Measurements from ENCODE around the gene BAIAP2. TPM values are rescaled to one million over a fixed set of nuclear protein-coding genes. Genes with fewer than 3 reads are reported as not detected.

Gene BAIAP2
- total and polyA plus RNA-seq, 2 experiments from 2014 or later = 27.1 to 49.7 TPM

- H3K9me2 ChIP-seq (replicated peaks; ENCODE audit: insufficient read depth) = no peaks in the 10 kb centered on the region
- peaks cover 9% of the 10 kb centered on the region for H3K4me1 ChIP-seq (ENCODE audit: insufficient read depth)
- peaks cover 27% of the 10 kb centered on the region for H3K27me3 ChIP-seq
- no peaks in the 10 kb centered on the region for H3K9me3 ChIP-seq (ENCODE audit: low read depth)
- H3K79me2 ChIP-seq = no peaks in the 10 kb centered on the region
- H3K36me3 ChIP-seq (replicated peaks; ENCODE audit: insufficient read depth, low read depth) = no peaks in the 10 kb centered on the region
- H3K27ac ChIP-seq = no peak overlapping the region
- H4K20me1 ChIP-seq (ENCODE audit: insufficient read depth, poor library complexity, severe bottlenecking) = no peaks in the 10 kb centered on the region
- TF ChIP-seq EZH2 (IDR thresholded peaks at IDR 0.05; ENCODE audit: borderline replicate concordance) (no peak), EZH2phosphoT487 (IDR thresholded peaks at IDR 0.05; ENCODE audit: low read depth, severe bottlenecking, unreplicated experiment) (no peak), CTCF (IDR thresholded peaks at IDR 0.05; ENCODE audit: poor library complexity) (no peak)
- DNase-seq (ENCODE audit: low spot score) = no peak
- no peak overlapping the region for H3K4me2 ChIP-seq
- H3K4me3 ChIP-seq = no peak overlapping the region
- no peak overlapping the region for H2AFZ ChIP-seq
- 95% methylated on average over 8 of the region's 8 CpGs for WGBS (ENCODE audit: low lambda C conversion rate, missing lambda C conversion rate)
Observed at GRCh38 chr17:81000334-81000630, 34.7 kb upstream of the BAIAP2 start.

GRCh38 chr17:81000631-81001357 lies 34.2 kb upstream of the BAIAP2 start:
- Histone ChIP-seq H3K4me2 (no peak overlapping the region), H3K27me3 (peaks cover 29% of the 10 kb centered on the region), H3K79me2 (no peaks in the 10 kb centered on the region), H3K36me3 (replicated peaks; ENCODE audit: insufficient read depth, low read depth) (no peaks in the 10 kb centered on the region), H3K4me3 (no peak overlapping the region), H2AFZ (no peak overlapping the region), H3K9me2 (replicated peaks; ENCODE audit: insufficient read depth) (no peaks in the 10 kb centered on the region), H3K4me1 (ENCODE audit: insufficient read depth) (peaks cover 9% of the 10 kb centered on the region), H3K27ac (no peak overlapping the region), H4K20me1 (ENCODE audit: insufficient read depth, poor library complexity, severe bottlenecking) (no peaks in the 10 kb centered on the region), H3K9me3 (ENCODE audit: low read depth) (no peaks in the 10 kb centered on the region)
- TF ChIP-seq EZH2phosphoT487 (IDR thresholded peaks at IDR 0.05; ENCODE audit: low read depth, severe bottlenecking, unreplicated experiment) (no peak), EZH2 (IDR thresholded peaks at IDR 0.05; ENCODE audit: borderline replicate concordance) (no peak), CTCF (IDR thresholded peaks at IDR 0.05; ENCODE audit: poor library complexity) (no peak)
- WGBS (ENCODE audit: low lambda C conversion rate, missing lambda C conversion rate) = 92% methylated on average over 18 of the region's 18 CpGs
- DNase-seq (ENCODE audit: low spot score) = peak; percentile 3

GRCh38 chr17:81002013-81002384 lies 33.0 kb upstream of the BAIAP2 start:
- 86% methylated on average over 10 of the region's 10 CpGs for WGBS (ENCODE audit: low lambda C conversion rate, missing lambda C conversion rate)
- H4K20me1 ChIP-seq (ENCODE audit: insufficient read depth, poor library complexity, severe bottlenecking) = no peaks in the 10 kb centered on the region
- H3K36me3 ChIP-seq (replicated peaks; ENCODE audit: insufficient read depth, low read depth) = no peaks in the 10 kb centered on the region
- H2AFZ ChIP-seq = no peak overlapping the region
- no peak overlapping the region for H3K4me3 ChIP-seq
- no peaks in the 10 kb centered on the region for H3K9me3 ChIP-seq (ENCODE audit: low read depth)
- H3K4me2 ChIP-seq = no peak overlapping the region
- H3K9me2 ChIP-seq (replicated peaks; ENCODE audit: insufficient read depth) = no peaks in the 10 kb centered on the region
- no peak for DNase-seq (ENCODE audit: low spot score)
- no peak for TF ChIP-seq EZH2 (IDR thresholded peaks at IDR 0.05; ENCODE audit: borderline replicate concordance)
- TF ChIP-seq EZH2phosphoT487 (IDR thresholded peaks at IDR 0.05; ENCODE audit: low read depth, severe bottlenecking, unreplicated experiment) = no peak
- TF ChIP-seq CTCF (IDR thresholded peaks at IDR 0.05; ENCODE audit: poor library complexity) = no peak
- peaks cover 39% of the 10 kb centered on the region for H3K27me3 ChIP-seq
- no peak overlapping the region for H3K27ac ChIP-seq
- H3K4me1 ChIP-seq (ENCODE audit: insufficient read depth) = peaks cover 9% of the 10 kb centered on the region
- H3K79me2 ChIP-seq = no peaks in the 10 kb centered on the region

Measured in hepatocyte (in vitro differentiated cells).